PC-9 (cell line): ENCODE results near the gene KCNH2. TPM values are rescaled to one million over a fixed set of nuclear protein-coding genes. Genes with fewer than 3 reads are reported as not detected.

Experiments
- BruUV-seq: library from RNA; stranded (reverse); fragments of 400-500 nt; replicated peaks from 2 replicates; lab custom pipeline; 2021; lab: Mats Ljungman, UMichigan
- CTCF ChIA-PET: fragments of 300-600 bp; sonication (Branson Sonifier 250); formaldehyde crosslinking; loops from one replicate; lab custom pipeline; 2022; ENCODE audit warnings: antibody characterized with exemption; lab: Charles Lee
- POLR2A ChIA-PET: fragments of 300-600 bp; sonication (Branson Sonifier 250); formaldehyde crosslinking; loops from one replicate; lab custom pipeline; 2022; ENCODE audit warnings: antibody characterized with exemption; ENCODE audit not compliant: unreplicated experiment; lab: Charles Lee
- DNase-seq, 2 experiments: peaks; one replicate each; pipeline versions ENCODE4 v3.0.0 to v3.0.0-alpha.2; 2015 to 2022; ENCODE audit warnings: mixed read lengths in 1 of 2
- H2AFZ ChIP-seq: fragments of 200-600 bp; sonication (generic); 2 replicates; pipeline ENCODE4 v1.8.1; 2017; ENCODE audit warnings: antibody characterized with exemption
- H3F3A ChIP-seq: fragments of 200-600 bp; sonication (generic); 2 replicates; pipeline ENCODE4 v1.8.1; 2017; ENCODE audit warnings: antibody characterized with exemption, mild to moderate bottlenecking, low read depth; ENCODE audit not compliant: insufficient read depth
- H3K27ac ChIP-seq: fragments of 200-600 bp; sonication (generic); 2 replicates; pipeline ENCODE4 v1.6.1; 2016; ENCODE audit warnings: mixed run types
- H3K27me3 ChIP-seq: fragments of 200-600 bp; sonication (generic); 2 replicates; pipeline ENCODE4 v1.6.1; 2016; ENCODE audit warnings: low read depth, mixed run types; ENCODE audit not compliant: insufficient read depth
- H3K36me3 ChIP-seq: fragments of 200-600 bp; sonication (generic); 2 replicates; pipeline ENCODE4 v1.6.1; 2016; ENCODE audit warnings: low read depth, mixed run types
- H3K4me1 ChIP-seq: fragments of 200-600 bp; sonication (generic); replicated peaks from 2 replicates; pipeline ENCODE4 v1.6.1; 2016; ENCODE audit warnings: mixed run types; ENCODE audit not compliant: insufficient read depth
- H3K4me2 ChIP-seq: fragments of 200-600 bp; sonication (generic); 2 replicates; pipeline ENCODE4 v1.6.1; 2017; ENCODE audit warnings: mixed run types
- H3K4me3 ChIP-seq: fragments of 200-600 bp; sonication (generic); 2 replicates; pipeline ENCODE4 v1.6.1; 2016; ENCODE audit warnings: mixed run types
- H3K79me2 ChIP-seq: fragments of 200-600 bp; sonication (generic); 2 replicates; pipeline ENCODE4 v1.6.1; 2017; ENCODE audit warnings: low read depth, mixed run types
- H3K9me2 ChIP-seq: fragments of 200-600 bp; sonication (generic); 2 replicates; pipeline ENCODE4 v1.8.1; 2017; ENCODE audit warnings: mild to moderate bottlenecking; ENCODE audit not compliant: insufficient read depth
- H3K9me3 ChIP-seq: fragments of 200-600 bp; sonication (generic); 2 replicates; pipeline ENCODE4 v1.8.1; 2016; ENCODE audit warnings: low read depth; ENCODE audit not compliant: insufficient read depth
- H4K20me1 ChIP-seq: fragments of 200-600 bp; sonication (generic); 2 replicates; pipeline ENCODE4 v1.8.1; 2017; ENCODE audit not compliant: insufficient read depth
- CTCF ChIP-seq: fragments of 200-600 bp; sonication (generic); conservative IDR thresholded peaks from 2 replicates; pipeline ENCODE4 v1.6.1; 2017; ENCODE audit warnings: mixed run types, antibody characterized with exemption, mild to moderate bottlenecking, moderate library complexity
- EZH2 ChIP-seq: fragments of 200-600 bp; sonication (generic); IDR thresholded peaks from 2 replicates; pipeline ENCODE4 v1.8.0; 2017; ENCODE audit warnings: antibody characterized with exemption, low read depth
- intact Hi-C: fragments of 100-400 bp; cut with micrococcal nuclease; formaldehyde crosslinking; loops from one replicate; pipeline ENCODE4 v1.10.0; 2022; ENCODE audit not compliant: unreplicated experiment
- total RNA-seq: library from RNA; stranded (reverse); gene quantifications from 2 replicates; pipeline ENCODE4 v1.2.3, GENCODE V29; 2021

Gene KCNH2
- total RNA-seq, 1 experiment from 2014 or later: 1.5 TPM

DNA sequence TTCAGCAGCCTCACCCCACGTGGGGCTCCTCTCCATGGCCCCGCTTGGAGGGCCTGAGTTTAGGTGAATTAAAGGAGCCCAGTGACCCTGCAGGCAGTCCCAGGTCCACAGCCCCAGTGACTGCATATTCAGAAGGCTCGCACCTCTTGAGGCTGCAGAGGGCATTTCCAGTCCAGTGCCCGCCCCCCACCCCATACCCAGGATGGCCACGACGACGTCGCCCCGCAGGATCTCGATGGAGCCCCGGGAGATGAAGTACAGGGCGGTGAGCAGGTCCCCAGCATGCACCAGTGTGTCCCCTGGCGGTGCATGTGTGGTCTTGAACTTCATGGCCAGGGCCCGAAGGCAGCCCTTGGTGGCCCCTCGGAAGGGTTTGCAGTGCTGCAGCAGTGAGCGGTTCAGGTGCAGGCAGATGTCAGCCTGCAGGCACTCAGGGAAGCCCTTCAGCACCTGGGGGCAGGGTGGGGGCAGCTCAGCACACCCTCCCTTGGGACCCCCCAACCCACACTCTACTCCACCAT is 28.1 kb downstream of the KCNH2 start:
- H3K4me1 ChIP-seq: no peaks in the 10 kb centered on the region
- no peak overlapping the region for H3K27ac ChIP-seq
- H3F3A ChIP-seq: no peaks in the 10 kb centered on the region
- no TSS peak for BruUV-seq
- no peak overlapping the region for H3K4me2 ChIP-seq
- ChIA-PET POLR2A (no interaction called here), CTCF (interaction anchor here (0.6 kb wide), 1 partner anchor 11 kb away, joined by 3 read pairs; no protein-coding TSS in a partner anchor)
- H3K79me2 ChIP-seq: no peaks in the 10 kb centered on the region
- TF ChIP-seq CTCF (no peak), EZH2 (no peak)
- no peaks in the 10 kb centered on the region for H4K20me1 ChIP-seq
- H2AFZ ChIP-seq: no peak overlapping the region
- no peaks in the 10 kb centered on the region for H3K36me3 ChIP-seq
- H3K9me3 ChIP-seq: no peaks in the 10 kb centered on the region
- no peak overlapping the region for H3K4me3 ChIP-seq
- H3K27me3 ChIP-seq: peaks cover 88% of the 10 kb centered on the region
- no peak for DNase-seq
- intact Hi-C loops: no loop called here
- no peaks in the 10 kb centered on the region for H3K9me2 ChIP-seq

GRCh38 chr7:150949564-150949963 is 28.6 kb downstream of the KCNH2 start:
- Histone ChIP-seq H3F3A (no peaks in the 10 kb centered on the region), H4K20me1 (no peaks in the 10 kb centered on the region), H3K9me3 (no peaks in the 10 kb centered on the region), H3K27ac (no peak overlapping the region), H3K79me2 (no peaks in the 10 kb centered on the region), H2AFZ (no peak overlapping the region), H3K27me3 (peaks cover 86% of the 10 kb centered on the region), H3K36me3 (no peaks in the 10 kb centered on the region), H3K9me2 (no peaks in the 10 kb centered on the region), H3K4me1 (no peaks in the 10 kb centered on the region), H3K4me2 (no peak overlapping the region), H3K4me3 (no peak overlapping the region)
- no TSS peak for BruUV-seq
- ChIA-PET POLR2A (no interaction called here), CTCF (no interaction called here)
- DNase-seq: no peak
- intact Hi-C loops: no loop called here
- TF ChIP-seq EZH2: no peak

DNA sequence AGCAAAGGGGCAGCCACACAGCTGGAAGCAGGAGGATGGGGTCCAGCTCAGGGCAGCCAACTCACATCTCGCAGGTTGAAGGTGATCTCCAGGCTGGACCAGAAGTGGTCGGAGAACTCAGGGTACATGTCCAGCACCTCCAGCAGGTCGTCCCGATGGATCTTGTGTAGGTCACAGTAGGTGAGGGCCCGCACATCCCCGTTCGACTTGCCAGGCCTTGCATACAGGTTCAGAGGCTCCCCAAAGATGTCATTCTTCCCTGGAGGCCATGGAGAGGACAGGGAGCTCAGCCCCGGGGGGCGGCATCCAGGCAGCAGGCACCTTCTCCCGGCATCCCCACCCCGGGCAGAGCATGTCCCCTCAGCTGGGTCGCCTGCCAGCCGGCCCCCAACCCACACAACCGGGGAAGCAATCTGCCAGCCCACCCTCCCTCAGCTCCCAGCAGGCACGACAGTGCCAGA is 29.3 kb downstream of the KCNH2 start:
- no TSS peak for BruUV-seq
- ChIA-PET CTCF (no interaction called here), POLR2A (interaction anchor here (0.6 kb wide), 1 partner anchor 79 kb away, joined by 3 read pairs; the partner anchor contains the start of gene ABCB8)
- Histone ChIP-seq H3K4me1 (no peaks in the 10 kb centered on the region), H3K36me3 (no peaks in the 10 kb centered on the region), H3K9me2 (no peaks in the 10 kb centered on the region), H3F3A (no peaks in the 10 kb centered on the region), H3K27ac (no peak overlapping the region), H3K9me3 (no peaks in the 10 kb centered on the region), H3K27me3 (peaks cover 82% of the 10 kb centered on the region), H3K4me3 (no peak overlapping the region), H3K79me2 (no peaks in the 10 kb centered on the region), H2AFZ (no peak overlapping the region), H4K20me1 (no peaks in the 10 kb centered on the region), H3K4me2 (no peak overlapping the region)
- intact Hi-C loops: no loop called here
- TF ChIP-seq EZH2: no peak
- TF ChIP-seq CTCF: no peak
- no peak for DNase-seq
